NCI-H460 (cell line): Measurements from ENCODE around the gene PRPF4. TPM values are rescaled to one million over a fixed set of nuclear protein-coding genes. Genes with fewer than 3 reads are reported as not detected.

ENCODE experiments used
- DNase-seq: peaks from one replicate; pipeline ENCODE4 v3.0.0-alpha.2; 2016; ENCODE audit warnings: low read depth; ENCODE audit errors: extremely low read depth
- total RNA-seq: library from RNA; depleted of rRNA; stranded (reverse); fragments of >200 nt; shearing (Covaris generic); gene quantifications from 2 replicates; pipeline ENCODE4 v1.2.3, GENCODE V29; 2014; rRNA removed

PRPF4 gene
- total RNA-seq, 1 experiment from 2014 or later, result 51.0 TPM

DNA sequence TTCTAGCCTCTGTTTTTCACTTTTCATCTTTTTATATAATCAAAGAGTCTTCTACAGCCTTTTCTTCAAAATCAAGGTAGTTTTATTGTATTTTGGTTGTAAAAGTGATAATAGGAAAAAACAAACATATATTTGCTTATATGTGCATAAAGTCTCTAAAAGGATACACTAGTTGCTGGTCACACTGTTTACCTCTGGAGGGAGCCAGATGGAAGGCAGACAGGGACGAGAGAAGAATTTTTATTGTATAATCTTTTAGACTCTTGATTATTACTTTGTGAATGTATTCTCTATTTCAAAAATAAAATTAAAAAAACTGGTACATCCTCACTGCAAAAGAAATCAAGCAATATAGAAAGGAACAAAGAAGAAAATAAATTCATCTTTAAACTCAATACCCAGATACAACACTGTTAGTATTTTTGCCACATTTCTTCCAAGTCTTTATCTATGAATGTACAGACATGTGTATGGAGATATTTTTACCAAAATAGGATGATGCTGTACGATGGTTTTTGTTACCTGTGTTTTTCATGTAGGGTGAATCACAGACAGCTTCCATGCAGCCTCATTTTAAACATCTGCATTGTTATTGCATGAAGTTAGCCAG is 33.9 kb downstream of the PRPF4 start:
- peak; percentile 49 for DNase-seq

GRCh38 chr9:113310538-113310937 is 35.1 kb downstream of the PRPF4 start:
- DNase-seq, result no peak

GRCh38 chr9:113311961-113312360 is 36.5 kb downstream of the PRPF4 start:
- no peak for DNase-seq

- no peak for DNase-seq
These were observed 37.8 kb downstream of the PRPF4 start for GRCh38 chr9:113313261-113313660.

DNA sequence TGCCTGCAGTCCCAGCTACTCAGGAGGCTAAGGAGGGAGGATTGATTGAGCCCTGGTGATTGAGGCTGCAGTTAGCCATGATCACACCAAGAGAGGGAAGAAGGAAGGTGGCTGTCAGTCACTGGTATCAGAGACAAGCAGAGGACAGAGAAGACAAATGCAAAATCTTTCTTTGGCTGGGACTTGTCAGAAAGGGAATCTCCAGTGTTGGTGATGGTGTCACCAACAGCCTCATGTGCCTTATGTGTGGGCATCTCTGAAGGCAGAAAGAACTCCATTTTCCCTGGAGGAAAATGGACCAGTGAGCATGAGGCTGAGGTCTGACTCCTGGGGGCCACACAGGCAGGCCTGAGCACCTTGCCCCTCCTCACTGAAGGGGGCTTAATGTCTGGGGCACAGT is 39.8 kb downstream of the PRPF4 start:
- no peak for DNase-seq

DNA sequence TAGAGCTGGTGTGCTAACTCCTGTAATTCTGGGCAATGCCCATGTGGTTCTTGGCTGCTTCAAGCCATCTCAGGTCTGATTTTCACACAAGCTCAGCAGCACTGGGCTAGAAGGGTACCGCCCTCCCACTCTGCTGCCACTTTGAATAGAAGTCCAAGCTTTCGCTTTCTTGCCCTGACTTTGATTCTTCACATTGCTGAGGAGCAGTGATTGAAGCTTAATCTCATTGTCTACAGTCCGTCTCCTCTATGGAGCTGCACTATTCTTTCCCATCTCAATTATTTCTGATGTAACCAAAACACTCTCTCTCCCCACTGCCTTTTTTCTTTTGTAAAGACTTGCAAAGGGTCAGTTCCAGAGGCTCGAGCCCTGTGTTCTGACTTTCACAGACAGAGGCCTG is 40.6 kb downstream of the PRPF4 start:
- no peak for DNase-seq

- no peak for DNase-seq
These were observed 42.3 kb downstream of the PRPF4 start for GRCh38 chr9:113317777-113318176.

DNA sequence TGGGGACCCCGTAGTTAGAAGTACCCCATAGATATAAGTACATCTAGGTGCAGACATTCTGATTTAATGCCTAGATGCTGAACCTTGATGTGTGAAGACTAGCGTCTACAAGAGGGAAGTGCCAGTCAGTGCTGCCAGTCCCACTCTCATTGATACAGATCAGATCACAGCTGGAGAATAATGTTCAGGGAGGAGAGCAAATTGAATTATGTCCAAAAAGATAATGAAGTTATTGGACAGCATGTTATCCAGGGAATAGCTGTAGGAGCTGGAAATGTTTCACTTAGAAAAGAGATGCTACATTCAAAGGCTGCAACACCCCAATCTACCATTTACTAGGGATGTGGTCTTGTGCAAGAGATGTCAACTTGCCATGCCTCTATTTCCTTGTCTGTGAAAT is 43.6 kb downstream of the PRPF4 start:
- DNase-seq, result no peak

- no peak for DNase-seq
These were observed 44.6 kb downstream of the PRPF4 start for GRCh38 chr9:113320051-113320450.

DNA sequence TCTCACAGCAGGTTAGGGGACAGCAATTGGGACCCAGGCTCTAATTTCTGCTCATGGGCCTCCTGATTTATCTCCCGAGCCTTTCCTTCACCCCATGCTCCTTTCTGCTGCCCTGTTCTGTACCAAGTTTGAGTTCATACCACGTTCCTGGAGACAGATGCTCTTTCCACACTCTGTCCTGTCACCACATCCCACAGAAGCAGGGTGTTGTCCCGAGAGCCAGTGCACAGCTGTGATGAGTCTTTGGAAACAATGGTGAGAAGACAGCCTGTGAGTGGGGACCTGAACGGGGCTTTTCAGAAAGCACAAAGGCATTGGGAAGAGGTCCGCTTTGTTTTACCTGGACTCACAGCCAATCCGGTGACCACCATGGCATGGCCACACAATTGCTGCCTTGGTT is 47.2 kb downstream of the PRPF4 start:
- DNase-seq, result no peak

DNA sequence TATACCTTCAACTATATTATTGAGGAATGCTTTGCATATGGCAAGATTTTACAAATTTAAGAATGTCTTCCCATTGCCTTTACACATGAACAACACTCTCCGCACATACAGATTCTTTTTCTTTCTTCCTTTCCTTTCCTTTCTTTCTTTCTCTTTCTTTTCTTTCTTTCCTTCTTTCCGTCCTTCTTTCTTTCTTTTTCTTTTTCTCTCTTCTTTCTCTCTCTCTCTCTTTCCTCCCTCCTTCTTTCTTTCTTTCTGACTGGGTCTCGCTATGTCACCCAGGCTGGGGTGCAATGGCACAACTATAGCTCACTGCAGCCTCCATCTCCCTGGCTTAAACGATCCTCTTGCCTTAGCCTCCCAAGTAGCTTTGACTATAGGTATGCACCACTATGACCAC is 50.8 kb downstream of the PRPF4 start:
- no peak for DNase-seq

- DNase-seq, result no peak
These were observed 52.8 kb downstream of the PRPF4 start for GRCh38 chr9:113328045-113328782.

- no peak for DNase-seq
These were observed 56.3 kb downstream of the PRPF4 start for GRCh38 chr9:113331780-113332179.

DNA sequence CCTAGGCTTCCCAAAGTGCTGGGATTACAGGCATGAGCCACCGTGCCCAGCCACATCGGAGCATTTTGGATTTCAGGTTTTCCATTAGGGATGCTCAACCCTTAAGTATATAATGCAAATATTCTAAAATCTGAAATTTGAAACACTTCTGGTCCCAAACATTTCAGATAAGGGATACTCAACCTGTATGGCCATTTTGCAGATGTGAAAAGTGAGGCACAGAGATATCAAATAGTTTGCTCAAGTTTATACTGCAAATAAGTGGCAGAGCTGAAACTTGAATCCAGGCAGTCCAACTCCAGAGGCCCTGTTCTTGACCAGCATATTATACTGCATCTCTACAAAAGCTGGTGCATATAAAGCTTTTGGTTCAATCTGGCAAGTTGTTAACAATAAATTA is 62.3 kb downstream of the PRPF4 start:
- DNase-seq, result no peak

GRCh38 chr9:113340011-113340699 is 64.7 kb downstream of the PRPF4 start, which contains the start of gene WDR31:
WDR31 (minus strand) TSS chr9:113340275; CDS start chr9:113332022, 8,253 bp downstream.
- peak; percentile 83 for DNase-seq

DNA sequence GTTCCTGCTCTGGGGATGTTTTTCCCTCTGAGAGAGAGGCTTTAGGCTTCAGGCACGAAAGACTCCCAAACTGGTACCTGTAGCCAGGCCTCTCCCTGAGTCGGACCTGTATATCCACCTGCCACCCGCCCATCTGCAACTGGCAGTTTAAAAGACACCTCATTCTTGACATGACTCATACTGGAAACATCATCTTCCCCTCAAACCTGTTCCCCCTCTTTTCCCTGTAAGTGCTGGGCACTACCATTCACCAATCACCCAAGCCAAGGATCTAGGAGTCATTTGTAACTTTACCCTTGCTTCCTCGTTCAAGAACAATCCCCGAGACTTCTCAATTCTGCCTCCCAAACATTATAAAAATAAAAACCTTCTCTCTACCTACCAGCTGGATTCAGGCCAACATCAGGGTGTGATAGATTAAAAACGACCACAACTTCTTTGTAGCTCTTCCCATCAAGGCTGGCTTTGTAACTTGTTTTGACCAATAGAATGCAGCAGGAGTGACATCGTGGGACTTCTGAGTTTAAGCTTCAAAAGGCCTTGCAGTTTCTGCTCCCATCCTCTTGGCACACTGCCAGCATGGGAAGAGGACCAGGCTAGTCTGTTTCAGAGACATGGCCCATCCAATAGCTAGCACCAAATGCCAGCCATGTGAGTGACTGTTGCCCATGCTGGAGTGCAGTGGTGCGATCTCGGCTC is 66.4 kb downstream of the PRPF4 start:
- no peak for DNase-seq

Other genes starting within 250 kb of the PRPF4 start
- gene ZFP37, start 218.9 kb upstream of the PRPF4 start, total RNA-seq, result not detected in 2 replicates
- 5.2 and 5.6 TPM in 2 replicates for gene SLC31A2, start 124.7 kb upstream of the PRPF4 start, total RNA-seq
- gene FKBP15, start 54.4 kb upstream of the PRPF4 start, total RNA-seq, result 15.7 and 16.8 TPM in 2 replicates
- 55.1 and 68.3 TPM in 2 replicates for gene SLC31A1, start 54.1 kb upstream of the PRPF4 start, total RNA-seq
- 74.6 and 89.3 TPM in 2 replicates for gene CDC26, start 86 bp upstream of the PRPF4 start, total RNA-seq
- gene RNF183, start 27.7 kb downstream of the PRPF4 start, total RNA-seq, result 0.32 TPM in 1 of 2 replicates, not detected in the other
- 1.5 and 1.7 TPM in 2 replicates for gene WDR31, start 64.6 kb downstream of the PRPF4 start, total RNA-seq
- gene BSPRY, start 73.9 kb downstream of the PRPF4 start, total RNA-seq, result 0.12 TPM in 1 of 2 replicates, not detected in the other
- gene HDHD3, start 101.3 kb downstream of the PRPF4 start, total RNA-seq, result 10.8 and 14.8 TPM in 2 replicates
- gene ALAD, start 125.6 kb downstream of the PRPF4 start, total RNA-seq, result 7.3 and 8.6 TPM in 2 replicates
- 109 and 127 TPM in 2 replicates for gene POLE3, start 135.0 kb downstream of the PRPF4 start, total RNA-seq
- 0.40 and 0.87 TPM in 2 replicates for gene C9orf43, start 135.1 kb downstream of the PRPF4 start, total RNA-seq
- gene RGS3, start 188.1 kb downstream of the PRPF4 start, total RNA-seq, result 26.9 and 28.3 TPM in 2 replicates